ENCODE measurements around the gene UGT1A8. TPM values are rescaled to one million over a fixed set of nuclear protein-coding genes. Genes with fewer than 3 reads are reported as not detected.

Gene UGT1A8
- total and polyA plus RNA-seq, 11 donors, result not detected

GRCh38 chr2:233712611-233713261 is 95.3 kb downstream of the UGT1A8 start, which contains the start of gene UGT1A5:
Gene UGT1A5, plus strand, starts transcription at chr2:233712907. Its CDS starts 85 bp downstream, at chr2:233712992.
- 78 to 83% (median 80%) methylated on average over 14 of the region's 14 CpGs for WGBS, 4 donors
- Histone ChIP-seq H3K4me3 (no peak within 1 kb of the TSS), H3K4me1 (no peaks in the 10 kb centered on the region), H3K9me3 (no peaks in the 10 kb centered on the region), H3K27ac (no peak within 1 kb of the TSS), H3K36me3 (no peaks in the 10 kb centered on the region), H3K27me3 (peaks cover 0 to 26% (median 6%) of the 10 kb centered on the region in 9 donors)
- TF ChIP-seq POLR2A (IDR thresholded peaks at IDR 0.05) (no peak), CTCF (IDR thresholded peaks at IDR 0.05) (no peak)
- no peak for DNase-seq
- ATAC-seq, result no peak
- intact Hi-C loops (cut with DNase I), result loop anchor here in 1 of 10 donors (10.0 kb wide), 1 partner anchor 268 kb away; no protein-coding TSS in a partner anchor

- intact Hi-C loops (cut with DNase I), result loop anchor here in 1 of 10 donors (10.0 kb wide), 1 partner anchor 268 kb away; no protein-coding TSS in a partner anchor
- H3K4me3 ChIP-seq, result no peak overlapping the region
- WGBS, 4 donors, result 73 to 83% (median 80%) methylated on average over 7 of the region's 7 CpGs
- H3K36me3 ChIP-seq, result no peaks in the 10 kb centered on the region
- DNase-seq (no peak), ATAC-seq (no peak)
- peaks cover 0 to 31% (median 6%) of the 10 kb centered on the region in 9 donors for H3K27me3 ChIP-seq
- TF ChIP-seq POLR2A (IDR thresholded peaks at IDR 0.05) (no peak), CTCF (IDR thresholded peaks at IDR 0.05) (no peak)
- no peak overlapping the region for H3K27ac ChIP-seq
- no peaks in the 10 kb centered on the region for H3K9me3 ChIP-seq
- no peaks in the 10 kb centered on the region for H3K4me1 ChIP-seq
These were observed 95.8 kb downstream of the UGT1A8 start for GRCh38 chr2:233713262-233713615.

- Histone ChIP-seq H3K27me3 (peaks cover 0 to 33% (median 6%) of the 10 kb centered on the region in 9 donors), H3K9me3 (no peaks in the 10 kb centered on the region), H3K27ac (no peak overlapping the region), H3K4me1 (no peaks in the 10 kb centered on the region), H3K36me3 (no peaks in the 10 kb centered on the region), H3K4me3 (no peak overlapping the region)
- intact Hi-C loops (cut with DNase I), result loop anchor here in 1 of 10 donors (10.0 kb wide), 1 partner anchor 269 kb away; no protein-coding TSS in a partner anchor
- no peak for DNase-seq
- 74 to 82% (median 76%) methylated on average over 2 of the region's 2 CpGs for WGBS, 4 donors
- no peak for ATAC-seq
- TF ChIP-seq POLR2A (IDR thresholded peaks at IDR 0.05) (no peak), CTCF (IDR thresholded peaks at IDR 0.05) (no peak)
These were observed 96.7 kb downstream of the UGT1A8 start for GRCh38 chr2:233714121-233714520.

GRCh38 chr2:233718552-233718951 is 101.1 kb downstream of the UGT1A8 start, which contains the start of gene UGT1A4:
Gene UGT1A4, plus strand, starts transcription at chr2:233718736. Its CDS starts 85 bp downstream, at chr2:233718821.
- H3K36me3 ChIP-seq, result no peaks in the 10 kb centered on the region
- WGBS, 4 donors, result 80 to 84% (median 83%) methylated on average over 7 of the region's 7 CpGs
- intact Hi-C loops (cut with DNase I), result loop anchor here in 1 of 10 donors (10.0 kb wide), 1 partner anchor 274 kb away; no protein-coding TSS in a partner anchor
- ATAC-seq (no peak), DNase-seq (no peak)
- peaks cover 0 to 33% (median 6%) of the 10 kb centered on the region in 9 donors for H3K27me3 ChIP-seq
- no peaks in the 10 kb centered on the region for H3K9me3 ChIP-seq
- no peak for TF ChIP-seq POLR2A (IDR thresholded peaks at IDR 0.05)
- no peak for TF ChIP-seq CTCF (IDR thresholded peaks at IDR 0.05)
- H3K4me3 ChIP-seq, result no peak within 1 kb of the TSS
- no peak within 1 kb of the TSS for H3K27ac ChIP-seq
- no peaks in the 10 kb centered on the region for H3K4me1 ChIP-seq

Data from heart left ventricle (tissue), 16 donors.